Stimulated activated CD4-positive, alpha-beta T cell treated with anti-CD3 and anti-CD28 coated beads, Interleukin-4, amount 100 ng/mL, for 1 hour (primary cell): ENCODE measurements around the gene KCTD11.
"Not testable (repeated sequence)": the region's sequence is repeated elsewhere in the genome, so short reads cannot be mapped to it uniquely, and the experiment has no call there.

ENCODE experiments used
- DNase-seq: peaks from one replicate; pipeline ENCODE4 v3.0.0-alpha.2; 2020

Gene KCTD11

DNA sequence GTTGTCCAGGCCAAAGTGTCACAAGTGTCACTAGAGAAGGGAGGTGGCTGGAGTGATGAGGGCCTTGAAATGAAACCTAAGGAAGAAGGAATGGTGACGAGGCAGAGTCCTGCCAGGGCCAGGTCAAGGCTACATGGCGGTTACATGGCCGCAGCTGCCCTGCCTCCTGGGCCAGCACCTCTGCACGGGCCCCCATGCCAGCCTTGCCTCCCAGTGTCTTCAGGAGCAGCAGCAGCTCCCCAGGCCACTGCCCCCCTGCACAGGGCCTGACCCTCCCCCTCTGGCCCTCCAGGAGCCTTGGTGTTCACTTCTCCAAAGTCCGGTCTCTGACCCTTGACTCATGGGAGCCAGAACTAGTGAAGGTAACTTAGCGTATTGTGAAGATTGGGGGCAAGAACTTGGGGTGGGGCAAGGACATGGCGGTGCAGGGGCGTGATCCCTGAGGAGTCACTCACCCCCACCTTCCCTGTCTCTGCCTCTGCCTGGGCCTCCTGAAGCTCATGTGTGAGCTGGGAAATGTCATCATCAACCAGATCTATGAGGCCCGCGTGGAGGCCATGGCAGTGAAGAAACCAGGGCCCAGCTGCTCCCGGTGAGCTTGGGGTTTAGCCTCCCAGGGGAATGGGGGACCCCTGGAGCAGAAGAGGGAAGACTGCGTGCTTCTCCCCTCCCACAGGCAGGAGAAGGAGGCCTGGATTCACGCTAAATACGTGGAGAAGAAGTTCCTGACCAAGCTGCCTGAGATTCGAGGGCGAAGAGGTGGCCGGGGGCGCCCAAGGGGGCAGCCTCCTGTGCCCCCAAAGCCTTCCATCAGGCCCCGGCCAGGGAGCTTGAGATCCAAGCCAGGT is 4.1 kb upstream of the KCTD11 start:
- no peak for DNase-seq

DNA sequence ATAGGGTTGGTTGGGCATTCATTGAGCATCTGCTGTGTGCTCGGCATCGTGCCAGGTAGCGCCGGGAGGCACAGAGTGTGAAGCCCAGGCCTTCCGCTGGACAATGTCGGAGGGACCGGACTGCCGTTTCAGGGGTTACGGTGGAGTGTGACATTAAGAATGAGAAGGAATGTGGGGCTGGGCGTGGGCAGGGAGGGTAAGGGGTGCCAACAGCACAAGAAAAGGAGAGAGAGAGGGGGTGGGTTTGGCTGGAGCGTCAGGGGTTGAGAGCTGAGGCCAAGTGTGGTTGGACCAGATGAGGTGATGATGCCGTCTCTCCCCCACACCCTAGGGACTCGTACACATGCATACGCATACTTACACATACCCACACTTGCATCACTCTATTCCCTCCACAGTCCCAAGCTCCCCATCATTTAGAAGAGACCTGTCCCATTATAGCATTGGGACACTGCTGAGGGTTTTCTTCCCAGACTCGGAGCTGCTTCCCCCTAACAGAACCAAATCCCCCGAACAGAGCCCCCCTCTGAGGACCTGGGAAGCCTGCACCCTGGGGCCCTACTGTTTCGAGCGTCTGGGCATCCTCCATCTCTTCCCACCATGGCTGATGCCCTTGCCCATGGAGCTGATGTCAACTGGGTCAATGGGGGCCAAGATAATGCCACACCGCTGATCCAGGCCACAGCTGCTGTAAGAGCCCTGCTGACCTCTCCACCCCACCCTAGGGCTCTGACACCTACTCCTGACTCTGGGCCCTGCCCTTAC is 3.3 kb upstream of the KCTD11 start:
- DNase-seq = no peak

DNA sequence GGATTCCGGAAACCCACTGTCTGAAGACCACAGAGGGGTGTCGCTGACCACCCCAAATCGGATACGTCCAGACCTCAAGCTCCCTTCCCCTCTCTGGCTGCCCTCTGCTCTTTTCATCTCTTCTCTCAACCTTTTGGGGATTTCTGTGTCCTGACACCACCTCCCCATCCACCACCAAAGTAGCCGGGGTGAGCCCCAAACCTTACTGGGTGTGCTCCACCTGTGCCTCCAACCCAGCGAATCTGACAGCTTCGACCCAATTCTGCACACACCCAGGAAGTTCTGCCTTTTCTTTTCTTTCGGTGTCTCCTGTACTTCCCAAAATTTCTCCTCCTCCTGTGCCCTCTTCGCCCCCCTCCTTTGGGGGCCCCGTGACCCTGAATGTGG is 534 bp downstream of the KCTD11 start:
- DNase-seq = no peak

DNA sequence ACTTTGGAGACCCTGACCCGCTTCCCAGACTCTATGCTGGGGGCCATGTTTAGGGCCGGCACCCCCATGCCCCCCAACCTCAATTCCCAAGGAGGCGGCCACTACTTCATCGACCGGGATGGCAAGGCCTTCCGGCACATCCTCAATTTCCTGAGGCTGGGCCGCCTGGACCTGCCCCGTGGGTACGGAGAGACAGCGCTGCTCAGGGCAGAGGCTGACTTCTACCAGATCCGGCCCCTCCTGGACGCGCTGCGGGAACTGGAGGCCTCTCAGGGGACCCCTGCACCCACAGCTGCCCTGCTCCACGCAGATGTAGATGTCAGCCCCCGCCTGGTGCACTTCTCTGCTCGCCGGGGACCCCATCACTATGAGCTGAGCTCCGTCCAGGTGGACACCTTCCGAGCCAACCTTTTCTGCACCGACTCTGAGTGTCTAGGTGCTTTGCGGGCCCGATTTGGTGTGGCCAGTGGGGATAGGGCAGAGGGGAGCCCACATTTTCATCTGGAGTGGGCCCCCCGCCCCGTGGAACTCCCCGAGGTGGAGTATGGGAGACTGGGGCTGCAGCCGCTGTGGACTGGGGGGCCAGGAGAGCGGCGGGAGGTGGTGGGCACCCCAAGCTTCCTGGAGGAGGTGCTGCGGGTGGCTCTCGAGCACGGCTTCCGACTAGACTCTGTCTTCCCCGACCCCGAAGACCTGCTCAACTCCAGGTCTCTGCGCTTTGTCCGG is 1.1 kb downstream of the KCTD11 start:
- DNase-seq = no peak

DNA sequence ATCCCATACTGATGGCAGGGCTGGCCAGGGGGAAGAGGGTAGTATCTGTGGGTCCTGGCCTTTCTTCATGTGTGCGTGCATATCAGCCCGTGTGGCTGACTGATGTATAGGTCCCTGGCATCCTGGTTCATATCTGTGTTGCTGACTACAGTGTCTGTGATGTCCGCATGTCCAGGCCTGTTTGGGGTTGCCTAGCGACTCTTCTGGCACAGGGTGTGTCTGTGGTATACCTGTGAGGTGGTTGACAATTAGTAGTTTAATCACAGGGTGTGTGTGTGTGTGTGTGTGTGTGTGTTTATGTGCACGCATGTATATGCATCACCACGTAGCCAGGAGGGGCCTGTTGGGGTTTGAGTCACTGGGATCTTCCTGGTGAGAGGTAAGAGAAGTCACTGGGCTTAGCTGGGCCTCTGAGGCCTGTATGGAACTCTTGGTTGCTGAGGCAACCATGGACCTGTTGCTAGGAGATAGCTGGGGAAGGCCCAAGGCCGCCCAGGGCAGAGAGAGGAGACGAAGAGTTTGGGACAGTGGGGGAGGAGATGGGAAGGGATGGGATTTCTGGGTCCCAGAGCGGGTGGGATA is 2.4 kb downstream of the KCTD11 start:
- DNase-seq = no peak

DNA sequence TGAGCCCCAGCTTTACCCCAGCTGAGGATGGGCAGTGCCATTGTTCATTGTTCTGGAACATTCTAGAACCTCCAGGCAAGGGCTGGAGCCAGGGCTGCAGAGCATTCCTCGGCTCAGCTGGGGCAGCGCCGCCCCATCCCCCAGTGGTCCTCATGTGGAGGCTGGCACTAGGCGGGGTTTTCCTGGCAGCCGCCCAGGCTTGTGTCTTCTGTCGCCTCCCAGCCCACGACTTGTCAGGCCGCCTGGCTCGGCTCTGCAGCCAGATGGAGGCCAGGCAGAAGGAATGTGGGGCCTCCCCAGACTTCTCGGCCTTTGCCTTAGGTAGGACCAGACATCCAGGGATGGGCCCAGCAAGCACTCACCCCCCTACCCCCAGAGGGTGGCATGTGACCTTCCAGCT is 3.1 kb downstream of the KCTD11 start, which contains the start of gene TMEM95:
TMEM95 (plus strand) TSS at position 104 of the 400 bp plus-strand sequence; CDS start at position 153, 49 bp downstream.
- no peak for DNase-seq

DNA sequence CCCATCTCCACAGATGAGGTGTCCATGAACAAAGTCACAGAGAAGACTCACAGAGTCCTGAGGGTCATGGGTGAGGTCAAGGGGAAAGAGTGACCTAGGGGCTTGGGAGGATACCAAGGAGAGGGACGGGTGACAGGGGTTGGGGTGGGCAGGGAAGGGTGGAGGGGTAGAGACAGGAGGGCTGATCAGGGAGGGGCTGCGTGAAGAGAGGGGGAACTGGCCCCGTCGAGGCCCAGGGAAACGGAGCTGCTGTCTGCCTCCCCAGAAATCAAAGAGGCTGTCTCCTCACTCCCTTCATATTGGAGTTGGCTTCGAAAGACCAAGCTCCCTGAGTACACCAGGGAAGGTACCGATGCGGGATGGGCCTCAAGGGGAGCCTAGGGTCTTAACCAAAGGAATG is 3.6 kb downstream of the KCTD11 start:
- DNase-seq = no peak

DNA sequence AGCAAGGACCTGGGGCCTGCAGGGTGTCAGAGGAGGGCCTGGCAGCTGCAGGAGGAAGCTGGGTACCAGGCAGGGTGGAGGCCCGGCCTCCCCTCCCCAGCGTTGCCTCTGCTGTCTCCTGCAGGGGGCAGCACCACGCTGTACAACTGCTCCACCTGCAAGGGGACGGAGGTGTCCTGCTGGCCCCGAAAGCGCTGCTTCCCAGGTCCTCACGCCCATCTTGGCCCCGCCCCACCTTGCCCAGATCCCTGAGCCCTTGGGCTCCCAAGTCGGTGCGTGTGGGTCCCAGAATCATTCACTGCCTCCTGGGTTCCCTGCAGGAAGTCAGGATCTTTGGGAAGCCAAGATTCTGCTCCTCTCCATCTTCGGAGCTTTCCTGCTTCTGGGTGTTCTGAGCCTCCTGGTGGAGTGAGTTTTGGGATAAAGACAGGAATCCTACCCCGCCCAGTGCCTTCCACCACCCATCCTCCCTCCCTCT is 4.1 kb downstream of the KCTD11 start:
- DNase-seq = peak; percentile 84

DNA sequence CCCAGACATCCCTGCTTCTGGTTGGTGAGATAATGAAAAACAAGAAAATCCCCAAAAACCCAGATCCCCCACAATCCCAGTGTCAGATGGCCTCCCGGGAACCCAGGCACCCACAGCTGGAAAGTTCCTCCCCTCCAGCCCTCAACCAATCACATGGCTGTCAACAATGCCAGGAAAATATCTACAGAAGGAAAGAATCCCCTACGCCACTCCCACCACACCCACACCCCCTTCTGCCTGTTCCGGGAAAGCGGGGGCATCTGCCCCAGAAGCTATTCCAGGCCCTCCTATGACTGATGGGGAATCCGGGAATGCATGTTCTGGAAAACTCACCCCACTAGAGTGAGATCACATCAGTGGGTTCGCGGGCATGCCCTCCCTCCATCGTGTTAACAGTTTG is 4.8 kb downstream of the KCTD11 start:
- no peak for DNase-seq

DNA sequence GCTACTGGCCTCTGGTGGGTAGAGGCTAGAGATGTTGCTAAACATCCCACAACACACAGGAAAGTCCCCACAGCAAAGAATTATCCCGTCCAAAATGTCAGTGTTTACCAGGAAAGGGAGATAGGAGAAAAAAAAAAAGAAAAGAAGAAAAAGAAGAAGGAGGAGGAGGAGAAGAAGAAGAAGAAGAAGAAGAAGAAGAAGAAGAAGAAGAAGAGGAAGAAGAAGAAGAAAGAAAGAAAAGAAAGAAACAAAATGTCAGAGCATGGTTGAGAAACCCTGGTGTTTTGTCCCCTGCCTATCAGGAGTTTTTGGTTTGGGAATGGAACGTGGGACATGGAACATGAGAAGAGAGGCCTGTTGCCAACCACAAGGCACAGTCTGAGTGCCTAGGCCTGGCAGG is 5.4 kb downstream of the KCTD11 start:
- DNase-seq = no peak

DNA sequence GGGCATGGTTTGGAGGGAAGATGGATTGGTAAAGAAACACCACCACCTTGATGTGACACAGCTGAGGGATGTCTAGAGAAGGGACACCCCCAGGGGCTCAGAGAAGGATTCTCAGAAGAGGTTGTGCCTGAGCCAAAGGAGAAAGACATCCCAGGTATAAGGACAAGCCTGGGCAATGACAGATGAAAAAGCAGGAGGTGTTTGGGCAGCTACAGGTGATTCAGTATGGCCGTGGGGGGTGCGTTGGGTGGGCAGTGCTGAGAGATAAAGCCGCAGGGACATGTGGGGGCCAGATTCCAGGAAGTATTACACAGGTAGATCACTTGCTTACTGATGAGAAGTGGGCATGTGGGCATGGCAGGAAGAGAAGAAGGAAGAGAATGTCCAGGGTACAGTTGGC is 9.9 kb downstream of the KCTD11 start:
- no peak for DNase-seq

DNA sequence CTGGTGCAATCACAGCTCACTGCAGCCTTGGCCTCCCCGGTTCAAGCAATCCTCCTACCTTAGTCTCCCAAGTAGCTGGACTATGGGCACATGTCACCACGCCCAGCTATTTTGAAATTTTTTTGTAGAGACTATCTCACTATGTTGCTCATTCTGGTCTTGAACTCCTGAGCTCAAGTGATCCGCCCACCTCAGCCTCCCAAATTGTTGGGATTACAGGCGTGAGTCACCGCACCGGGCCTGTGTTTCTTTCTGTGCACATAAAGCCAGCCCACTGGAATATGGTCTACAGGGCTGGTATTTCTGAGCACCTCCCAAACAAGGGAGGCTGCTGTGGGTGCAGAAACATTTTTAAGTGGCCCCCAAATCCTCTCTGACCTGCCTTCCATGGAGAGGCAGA is 11.3 kb downstream of the KCTD11 start:
- no peak for DNase-seq

DNA sequence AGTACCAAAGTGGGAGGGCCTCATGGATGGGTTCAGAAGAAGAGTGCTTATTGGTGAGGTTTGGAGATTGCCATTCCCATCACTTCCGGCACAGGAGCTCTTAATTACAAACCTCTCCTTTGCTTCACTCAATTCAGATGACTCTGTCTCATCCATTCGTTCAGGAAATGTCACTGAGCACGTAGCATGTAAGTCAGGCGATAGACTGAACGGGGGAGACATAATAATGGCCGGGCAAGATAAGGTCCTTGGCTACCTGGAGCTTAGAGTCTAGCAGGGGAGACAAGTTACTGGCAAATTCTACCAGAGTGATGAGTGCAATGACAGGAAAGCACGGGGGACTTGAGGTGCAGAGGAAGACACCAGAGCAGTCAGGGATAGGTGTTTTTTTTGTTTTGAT is 14.0 kb downstream of the KCTD11 start:
- DNase-seq = not testable (repeated sequence)

DNA sequence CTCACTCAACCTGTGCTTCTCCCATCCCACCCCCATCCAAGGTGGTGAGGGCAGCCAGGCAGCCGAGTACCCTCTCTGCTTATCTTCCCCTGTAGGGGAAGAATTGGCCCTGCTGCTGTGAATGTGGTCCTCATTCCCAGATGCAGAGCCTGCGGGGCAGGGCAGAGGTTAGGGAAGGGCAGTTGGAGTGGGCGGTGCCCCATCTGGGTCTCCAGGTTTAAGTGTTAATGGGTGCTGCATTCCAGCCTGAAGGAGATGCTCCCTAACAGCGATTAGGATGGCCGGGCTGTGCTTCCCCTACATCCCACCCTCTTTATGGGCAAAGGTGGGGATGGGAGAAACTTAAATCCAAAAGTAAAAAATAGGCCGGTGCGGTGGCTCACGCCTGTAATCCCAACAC is 15.1 kb downstream of the KCTD11 start:
- DNase-seq = no peak

DNA sequence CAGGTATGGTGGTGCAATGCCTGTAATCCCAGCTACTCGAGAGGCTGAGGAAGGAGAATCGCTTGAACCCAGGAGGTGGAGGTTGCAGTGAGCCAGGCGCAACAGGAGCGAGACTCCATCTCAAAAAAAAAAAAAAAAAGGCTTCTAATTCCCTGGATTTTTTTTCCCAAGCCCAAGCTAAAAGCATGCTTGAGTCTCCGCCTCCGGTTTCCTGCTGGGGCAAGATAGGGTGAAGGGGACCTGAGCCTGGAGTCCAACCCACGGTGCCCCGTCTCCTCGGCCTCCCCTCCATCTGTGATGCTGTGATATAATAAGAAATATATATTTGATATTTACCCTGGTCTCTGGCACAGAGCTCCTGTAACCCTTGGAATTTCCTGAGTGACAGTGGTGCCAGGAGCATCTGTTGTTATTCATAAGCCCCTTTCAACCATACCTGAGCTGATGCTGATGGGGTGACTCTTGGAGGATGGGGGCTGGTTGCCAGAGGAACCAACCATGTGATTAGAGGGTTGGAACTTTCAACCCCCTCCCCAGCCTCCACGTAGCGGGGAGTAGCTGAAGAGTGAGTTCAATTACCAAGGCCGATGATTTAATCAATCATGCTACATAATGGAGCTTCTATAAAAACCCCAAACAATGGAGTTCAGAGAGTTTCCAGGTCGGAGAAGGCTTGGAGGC is 16.1 kb downstream of the KCTD11 start:
- DNase-seq = no peak

DNA sequence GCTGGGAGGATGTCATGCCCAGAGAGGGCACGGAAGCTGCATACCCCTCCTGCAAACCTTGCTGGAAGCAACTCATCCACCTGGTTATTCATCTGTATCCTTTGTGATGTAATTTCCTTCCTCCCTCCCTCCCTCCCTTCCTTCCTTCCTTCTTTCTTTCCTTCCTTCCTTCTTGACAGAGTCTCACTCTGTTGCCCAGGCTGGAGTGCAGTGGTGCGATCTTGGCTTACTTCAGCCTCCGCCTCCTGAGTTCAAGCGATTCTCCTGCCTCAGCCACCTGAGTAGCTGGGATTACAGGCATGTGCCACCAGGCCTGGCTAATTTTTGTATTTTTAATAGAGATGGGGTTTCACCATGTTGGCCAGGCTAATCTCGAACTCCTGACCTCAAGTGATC is 16.6 kb downstream of the KCTD11 start:
- not testable (repeated sequence) for DNase-seq

DNA sequence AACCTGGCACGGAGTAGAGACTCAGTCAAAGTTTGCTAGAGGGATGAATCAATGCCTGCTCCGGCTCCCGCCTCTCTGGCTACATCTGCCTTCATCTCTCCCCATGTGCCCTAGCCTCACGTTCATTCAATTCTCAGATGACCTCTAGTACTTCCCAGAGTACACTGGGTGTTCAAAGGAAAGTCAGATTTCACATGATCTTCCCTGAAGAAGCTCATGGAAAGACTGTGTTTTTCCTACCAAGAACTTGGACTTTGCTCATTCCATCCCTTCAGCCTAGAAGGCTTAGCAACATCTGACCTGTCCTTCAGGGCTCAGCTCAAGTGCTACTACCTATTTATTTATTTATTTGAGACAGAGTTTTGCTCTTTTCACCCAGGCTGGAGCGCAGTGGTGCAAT is 17.9 kb downstream of the KCTD11 start:
- DNase-seq = no peak

DNA sequence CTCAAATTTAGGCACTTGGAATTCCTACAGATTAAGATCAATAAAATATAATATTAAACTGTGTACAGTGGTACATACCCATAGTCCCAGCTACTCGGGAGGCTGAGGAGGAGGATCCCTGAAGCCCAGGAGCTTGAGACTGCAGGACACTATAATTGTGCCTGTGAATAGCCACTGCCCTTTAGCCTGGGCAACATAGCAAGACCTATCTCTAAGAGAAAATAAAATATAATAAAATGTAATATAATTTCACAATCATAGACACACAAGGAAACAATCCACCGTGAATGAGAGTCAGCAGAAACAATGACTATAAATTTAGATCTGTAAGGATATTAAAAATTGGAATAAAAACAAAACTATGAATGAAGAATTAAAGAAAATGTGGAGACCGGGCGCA is 18.9 kb downstream of the KCTD11 start:
- DNase-seq = no peak

DNA sequence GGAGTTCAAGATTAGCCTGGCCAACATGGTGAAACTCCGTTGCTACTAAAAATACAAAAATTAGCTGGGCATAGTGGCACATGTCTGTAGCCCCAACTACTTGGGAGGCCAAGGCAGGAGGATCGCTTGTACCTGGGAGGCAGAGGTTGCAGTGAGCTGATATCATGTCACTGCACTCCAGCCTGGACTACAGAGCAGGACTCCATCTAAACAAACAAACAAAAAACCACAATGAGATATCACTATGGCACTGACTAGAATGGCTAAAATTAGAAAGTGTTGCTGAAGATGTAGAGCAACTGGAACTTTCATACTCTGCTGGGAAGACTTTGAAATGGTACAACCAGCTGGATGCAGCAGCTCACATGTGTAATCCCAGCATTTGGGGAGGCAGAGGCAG is 22.4 kb downstream of the KCTD11 start:
- DNase-seq = no peak

DNA sequence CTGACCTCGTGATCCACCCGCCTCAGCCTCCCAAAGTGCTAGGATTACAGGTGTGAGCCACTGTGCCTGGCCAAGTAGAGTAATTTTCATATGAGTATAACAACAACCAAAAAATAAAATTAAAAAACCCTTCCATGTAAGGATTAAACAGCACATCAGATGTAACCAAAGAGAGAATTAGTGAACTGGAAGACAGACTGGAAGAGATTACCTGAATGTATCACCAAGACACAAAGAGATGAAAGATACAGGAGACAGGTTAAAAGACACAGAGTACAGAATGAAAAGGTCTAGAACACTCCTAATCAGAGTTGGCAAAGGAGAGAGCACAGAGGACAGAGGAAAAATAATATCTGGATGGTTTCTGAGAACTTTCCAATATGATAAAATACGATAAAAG is 27.2 kb downstream of the KCTD11 start:
- no peak for DNase-seq

DNA sequence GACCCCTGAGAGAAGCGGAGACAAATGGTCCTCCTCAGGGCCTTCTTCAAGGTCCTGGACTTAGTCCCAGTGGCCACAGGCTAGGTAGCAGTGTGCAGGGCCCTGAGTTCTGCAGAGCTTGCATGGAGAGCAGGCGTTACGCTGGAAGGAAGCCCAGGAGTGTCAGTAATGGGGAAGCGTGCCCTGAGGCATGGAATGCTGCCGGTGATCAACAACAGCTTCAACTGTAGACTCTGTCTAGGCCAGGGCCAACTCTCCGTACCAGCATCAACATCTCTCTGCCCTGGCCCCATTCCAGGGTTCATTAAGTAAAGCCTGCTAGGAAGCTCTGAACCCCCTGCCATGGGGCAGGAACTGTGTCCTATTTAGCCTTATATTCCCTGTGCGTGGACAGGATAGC is 28.4 kb downstream of the KCTD11 start:
- DNase-seq = no peak

DNA sequence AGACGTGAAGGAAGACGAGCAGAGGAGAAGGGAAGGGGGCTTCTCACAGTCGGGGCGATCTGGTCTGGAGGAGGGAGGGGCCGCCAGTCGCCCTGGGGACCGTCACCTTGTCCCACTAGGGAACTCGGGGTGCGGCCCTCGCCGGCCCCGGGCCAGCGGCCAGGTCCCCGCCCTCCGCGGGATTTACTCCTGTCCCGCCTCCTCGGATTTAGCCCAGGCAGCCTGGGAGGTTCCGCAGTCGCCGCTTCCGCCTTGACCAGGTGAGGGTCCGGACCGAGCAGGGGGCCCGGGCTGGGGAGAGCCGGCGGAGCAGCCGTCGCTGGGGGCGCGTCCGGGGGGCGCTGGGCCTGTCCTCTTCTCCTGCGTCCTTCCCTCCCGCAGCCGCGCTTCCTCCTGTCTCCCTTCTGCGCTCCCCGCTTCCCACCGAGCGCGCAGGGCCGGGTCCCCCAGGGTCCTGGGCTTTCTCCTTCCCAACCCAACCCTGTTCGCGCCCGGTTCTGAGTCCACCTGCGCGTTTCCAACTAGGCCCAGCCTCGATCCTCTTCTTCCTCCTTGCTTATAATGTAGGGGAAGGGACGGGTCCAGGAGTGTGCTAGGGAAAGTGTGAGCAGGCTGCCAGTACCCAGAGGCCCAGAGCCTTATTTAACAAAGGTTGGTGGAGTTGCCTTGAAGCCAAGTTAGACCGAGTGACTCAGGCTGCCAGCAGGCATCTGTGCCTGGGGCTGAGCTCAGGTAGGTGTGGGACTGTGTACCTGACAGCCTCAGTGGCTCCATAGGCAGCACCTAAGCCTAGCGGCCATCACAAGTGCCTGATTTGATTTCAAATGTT is 29.1 kb downstream of the KCTD11 start, which contains the start of gene TNK1:
TNK1 (plus strand) TSS at position 235 of the 829 bp plus-strand sequence. CDS start 1,838 bp downstream, outside the sequence.
- DNase-seq = no peak
